SH-SY5Y (cell line): ENCODE measurements around the gene MCM10.

Experiments used
- GATA2 ChIP-seq: IDR thresholded peaks from 2 replicates; pipeline ENCODE4 v1.6.1; 2011; ENCODE audit warnings: mild to moderate bottlenecking, low read depth, low read length
- GATA3 ChIP-seq: IDR thresholded peaks from 2 replicates; pipeline ENCODE4 v1.6.1; 2011; ENCODE audit warnings: low read depth, mild to moderate bottlenecking, low read length, moderate library complexity

DNA sequence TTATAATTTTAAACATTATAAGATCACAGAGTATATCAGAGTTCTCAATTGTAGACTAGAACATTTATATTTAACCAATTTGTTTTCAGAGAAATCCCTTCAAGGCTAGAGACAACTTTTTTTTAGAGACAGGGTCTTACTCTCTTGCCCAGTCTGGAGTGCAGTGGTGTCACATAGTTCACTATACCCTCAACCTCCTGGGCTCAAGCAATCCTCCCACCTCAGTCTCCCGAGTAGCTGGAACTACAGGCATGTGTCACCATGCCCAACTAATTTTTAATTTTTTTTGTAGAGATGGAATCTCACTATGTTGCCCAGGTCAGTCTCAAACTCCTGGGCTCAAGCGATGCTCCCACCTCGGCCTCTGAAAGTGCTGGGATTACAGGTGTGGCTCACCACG, 57.5 kb downstream of the MCM10 start:
- TF ChIP-seq GATA2: no peak
- no peak for TF ChIP-seq GATA3
